SH-SY5Y (cell line): ENCODE data around the gene WBP2NL.

Source experiments
- GATA2 ChIP-seq: IDR thresholded peaks from 2 replicates; pipeline ENCODE4 v1.6.1; 2011; ENCODE audit warnings: mild to moderate bottlenecking, low read depth, low read length
- GATA3 ChIP-seq: IDR thresholded peaks from 2 replicates; pipeline ENCODE4 v1.6.1; 2011; ENCODE audit warnings: low read depth, mild to moderate bottlenecking, low read length, moderate library complexity

The WBP2NL gene

GRCh38 chr22:42069801-42070516, 71.4 kb downstream of the WBP2NL start:
- TF ChIP-seq GATA2, result no peak
- no peak for TF ChIP-seq GATA3

DNA sequence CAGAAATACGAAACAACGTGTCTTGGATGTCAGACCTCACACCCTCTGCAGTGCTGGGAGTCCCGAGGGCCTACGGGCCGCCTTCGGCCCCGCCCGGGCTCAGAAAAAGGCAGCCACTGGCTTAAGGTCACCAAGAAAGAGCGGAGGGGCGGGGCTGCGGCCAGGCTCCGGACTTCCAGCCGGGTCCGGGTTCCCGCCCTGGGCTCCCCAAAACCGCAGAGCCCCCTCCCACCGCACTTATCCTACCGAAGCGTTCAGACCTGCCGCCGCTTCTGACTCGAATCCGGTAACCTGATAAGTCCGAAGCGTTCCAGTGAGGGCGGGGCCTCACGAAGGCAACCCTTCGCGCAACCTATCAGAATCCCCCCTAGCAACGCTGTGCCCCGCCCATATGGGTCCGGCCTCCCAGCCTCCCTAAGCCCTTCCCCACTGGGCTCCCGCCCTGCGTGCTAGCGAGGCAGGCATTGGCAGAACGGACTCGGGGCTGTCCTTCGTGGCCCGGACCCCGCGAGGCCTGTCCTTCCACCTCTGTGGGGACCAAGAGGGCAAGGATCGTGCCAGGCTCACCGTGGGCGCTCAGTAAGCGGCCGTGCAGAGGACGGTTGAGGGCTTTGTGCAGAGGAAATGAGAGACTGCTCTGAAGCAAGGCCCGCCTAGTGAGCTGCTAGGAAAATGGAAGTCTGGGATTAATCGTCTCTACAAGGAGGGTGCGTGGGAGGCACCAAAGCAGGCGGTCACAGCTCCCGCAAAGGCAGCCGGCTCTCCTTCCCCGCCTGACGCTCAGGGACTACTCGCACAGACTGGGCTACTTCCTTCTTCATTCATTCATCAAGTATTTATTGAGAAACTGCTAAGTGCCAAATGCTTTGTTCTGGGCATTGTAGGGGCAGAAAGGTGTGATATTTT, 72.2 kb downstream of the WBP2NL start, which contains the start of gene NAGA:
NAGA (minus strand) TSS at position 296 of the 906 bp plus-strand sequence. CDS start 515 bp downstream, outside the sequence.
- TF ChIP-seq GATA3 (no peak), GATA2 (no peak)

DNA sequence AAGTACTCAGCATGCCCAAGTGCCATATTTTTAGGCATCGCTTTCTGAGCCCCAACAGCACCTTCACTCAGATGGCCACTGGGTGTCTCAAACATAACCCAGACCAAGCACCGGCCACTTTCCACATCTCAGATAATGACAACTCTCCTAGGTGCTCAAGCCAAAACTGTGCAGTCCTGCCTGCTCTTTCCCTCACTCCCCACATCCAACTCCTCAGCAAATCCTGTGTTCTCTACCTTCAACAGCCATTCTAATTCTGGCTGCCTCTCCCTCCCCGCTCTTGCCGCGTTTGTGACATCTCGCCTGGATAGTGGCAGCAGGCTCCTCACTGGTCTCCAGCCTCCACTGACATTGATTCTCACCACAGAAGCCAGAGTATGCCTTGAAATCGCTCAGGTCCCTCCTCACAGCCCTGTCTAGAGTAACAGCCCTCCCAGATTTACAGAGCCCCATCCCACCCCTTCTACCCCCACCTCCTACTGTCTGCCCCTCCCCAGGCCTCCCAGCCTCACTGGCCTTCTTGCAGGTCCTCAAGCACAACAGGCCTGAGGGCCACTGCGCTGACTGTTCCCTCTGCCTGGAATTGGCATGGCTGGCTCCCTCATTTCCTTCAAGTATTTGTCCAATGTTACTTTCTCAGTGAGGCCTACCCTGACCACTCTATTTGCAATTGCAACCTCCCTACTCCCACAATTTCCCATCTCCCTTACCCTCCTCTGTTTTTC, 74.2 kb downstream of the WBP2NL start:
- TF ChIP-seq GATA3 (no peak), GATA2 (no peak)

- no peak for TF ChIP-seq GATA2
- TF ChIP-seq GATA3, result no peak
These were observed 75.0 kb downstream of the WBP2NL start for GRCh38 chr22:42073621-42074041.

- no peak for TF ChIP-seq GATA2
- TF ChIP-seq GATA3, result no peak
These were observed 75.7 kb downstream of the WBP2NL start, which contains the start of gene PHETA2 for GRCh38 chr22:42074132-42074811. Gene PHETA2, plus strand, starts transcription at chr22:42074248. Its CDS starts 3,046 bp downstream, at chr22:42077294.

DNA sequence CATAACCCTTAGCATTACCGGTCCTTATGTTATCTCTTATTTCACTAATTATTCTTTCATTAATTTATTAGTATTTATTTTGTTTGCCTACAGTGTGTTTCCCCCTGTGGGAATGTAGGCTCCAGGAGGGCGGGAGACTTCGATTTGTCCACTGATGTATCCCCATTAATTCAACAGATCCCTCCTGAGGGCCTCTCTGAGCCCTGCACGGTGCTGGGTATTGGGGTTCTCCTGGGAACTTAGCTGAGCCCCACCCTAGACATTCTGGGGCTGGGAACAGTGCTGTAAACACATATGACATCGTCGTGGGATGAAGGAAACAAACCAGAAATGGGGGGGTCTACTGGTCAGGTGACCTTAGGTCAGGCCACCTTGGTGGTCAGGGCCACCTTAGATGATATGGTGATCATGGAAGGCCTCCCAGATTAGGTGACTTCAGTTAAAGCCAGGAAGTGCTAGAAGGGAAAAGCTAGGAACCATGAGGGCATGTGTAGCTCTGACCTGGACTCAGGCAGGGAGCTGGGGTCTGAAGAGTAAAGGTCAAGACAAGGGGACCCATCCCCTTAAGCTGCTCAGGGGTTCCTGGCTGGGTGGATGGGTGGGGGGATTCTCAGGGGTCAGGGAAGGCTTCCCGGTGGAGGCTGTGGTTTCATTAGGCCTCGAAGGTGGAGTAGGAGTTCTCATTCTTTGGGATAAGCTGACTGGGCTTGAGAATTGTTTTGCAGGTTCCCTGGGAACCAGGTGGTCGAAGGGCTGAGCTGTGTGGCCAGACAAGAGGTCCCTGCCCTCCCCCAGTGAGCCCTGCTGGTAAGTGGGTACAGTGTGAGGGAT, 76.5 kb downstream of the WBP2NL start:
- TF ChIP-seq GATA3, result no peak
- no peak for TF ChIP-seq GATA2

GRCh38 chr22:42076764-42077485, 78.3 kb downstream of the WBP2NL start:
- TF ChIP-seq GATA2 (no peak), GATA3 (no peak)

DNA sequence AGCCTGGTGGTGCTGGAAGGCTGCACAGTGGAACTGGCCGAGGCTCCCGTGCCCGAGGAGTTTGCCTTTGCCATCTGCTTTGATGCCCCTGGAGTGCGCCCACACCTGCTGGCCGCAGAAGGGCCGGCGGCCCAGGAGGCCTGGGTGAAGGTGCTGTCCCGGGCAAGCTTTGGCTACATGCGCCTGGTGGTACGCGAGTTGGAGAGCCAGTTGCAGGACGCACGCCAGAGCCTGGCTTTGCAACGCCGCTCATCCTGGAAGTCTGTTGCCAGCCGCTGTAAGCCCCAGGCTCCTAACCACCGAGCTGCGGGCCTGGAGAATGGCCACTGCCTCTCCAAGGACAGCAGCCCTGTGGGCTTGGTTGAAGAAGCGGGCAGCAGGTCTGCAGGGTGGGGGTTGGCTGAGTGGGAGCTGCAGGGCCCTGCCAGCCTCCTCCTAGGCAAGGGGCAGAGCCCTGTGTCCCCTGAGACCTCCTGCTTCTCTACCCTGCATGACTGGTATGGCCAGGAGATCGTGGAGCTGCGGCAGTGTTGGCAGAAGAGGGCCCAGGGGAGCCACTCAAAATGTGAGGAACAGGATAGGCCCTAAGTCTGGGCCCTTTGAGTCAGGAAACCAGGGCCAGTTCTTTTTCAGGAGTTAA, 79.0 kb downstream of the WBP2NL start:
- no peak for TF ChIP-seq GATA3
- no peak for TF ChIP-seq GATA2
